ENCODE measurements around the gene ONECUT3. TPM values are rescaled to one million over a fixed set of nuclear protein-coding genes. Genes with fewer than 3 reads are reported as not detected.

The ONECUT3 gene
- total and polyA plus RNA-seq, 3 donors from 2014 or later: 0.13 to 0.39 (median 0.25) TPM

DNA sequence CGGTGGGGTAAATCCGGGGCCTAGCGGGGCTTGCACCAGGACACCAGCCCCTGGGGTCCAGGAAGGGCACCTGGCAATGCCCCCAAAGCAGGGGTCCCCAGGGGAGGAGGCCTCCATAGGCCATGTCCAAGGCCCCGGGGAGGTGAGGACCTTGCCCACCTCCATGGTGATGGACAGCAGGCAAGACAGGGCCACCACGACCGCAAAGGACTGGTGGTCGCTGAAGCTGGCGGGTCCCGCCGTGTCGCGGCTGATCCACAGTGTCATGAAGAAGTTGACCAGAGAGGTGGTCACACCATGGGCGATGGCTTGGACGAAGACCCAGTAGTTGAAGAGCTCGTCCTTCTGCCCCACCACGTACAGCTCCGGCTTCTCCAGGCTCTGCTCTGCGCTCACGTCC, 32.0 kb downstream of the ONECUT3 start:
- WGBS, 2 donors: 87 to 89% methylated on average over 10 to 17 of the region's 19 CpGs
- Histone ChIP-seq H3K4me1 (peaks cover 6% of the 10 kb centered on the region), H3K4me3 (no peak overlapping the region), H3K27me3 (no peaks in the 10 kb centered on the region), H3K27ac (no peak overlapping the region), H3K36me3 (ENCODE audit: low read depth, missing control alignments) (no peaks in the 10 kb centered on the region), H3K9me3 (no peaks in the 10 kb centered on the region)
- TF ChIP-seq, protein P1, sequence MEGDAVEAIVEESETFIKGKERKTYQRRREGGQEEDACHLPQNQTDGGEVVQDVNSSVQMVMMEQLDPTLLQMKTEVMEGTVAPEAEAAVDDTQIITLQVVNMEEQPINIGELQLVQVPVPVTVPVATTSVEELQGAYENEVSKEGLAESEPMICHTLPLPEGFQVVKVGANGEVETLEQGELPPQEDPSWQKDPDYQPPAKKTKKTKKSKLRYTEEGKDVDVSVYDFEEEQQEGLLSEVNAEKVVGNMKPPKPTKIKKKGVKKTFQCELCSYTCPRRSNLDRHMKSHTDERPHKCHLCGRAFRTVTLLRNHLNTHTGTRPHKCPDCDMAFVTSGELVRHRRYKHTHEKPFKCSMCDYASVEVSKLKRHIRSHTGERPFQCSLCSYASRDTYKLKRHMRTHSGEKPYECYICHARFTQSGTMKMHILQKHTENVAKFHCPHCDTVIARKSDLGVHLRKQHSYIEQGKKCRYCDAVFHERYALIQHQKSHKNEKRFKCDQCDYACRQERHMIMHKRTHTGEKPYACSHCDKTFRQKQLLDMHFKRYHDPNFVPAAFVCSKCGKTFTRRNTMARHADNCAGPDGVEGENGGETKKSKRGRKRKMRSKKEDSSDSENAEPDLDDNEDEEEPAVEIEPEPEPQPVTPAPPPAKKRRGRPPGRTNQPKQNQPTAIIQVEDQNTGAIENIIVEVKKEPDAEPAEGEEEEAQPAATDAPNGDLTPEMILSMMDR (IDR thresholded peaks at IDR 0.05): no peak
- no peak for TF ChIP-seq POLR2A (IDR thresholded peaks at IDR 0.05)
- DNase-seq: no peak
- intact Hi-C loops (cut with DNase I; ENCODE audit: low total_unique reads): no loop called here

DNA sequence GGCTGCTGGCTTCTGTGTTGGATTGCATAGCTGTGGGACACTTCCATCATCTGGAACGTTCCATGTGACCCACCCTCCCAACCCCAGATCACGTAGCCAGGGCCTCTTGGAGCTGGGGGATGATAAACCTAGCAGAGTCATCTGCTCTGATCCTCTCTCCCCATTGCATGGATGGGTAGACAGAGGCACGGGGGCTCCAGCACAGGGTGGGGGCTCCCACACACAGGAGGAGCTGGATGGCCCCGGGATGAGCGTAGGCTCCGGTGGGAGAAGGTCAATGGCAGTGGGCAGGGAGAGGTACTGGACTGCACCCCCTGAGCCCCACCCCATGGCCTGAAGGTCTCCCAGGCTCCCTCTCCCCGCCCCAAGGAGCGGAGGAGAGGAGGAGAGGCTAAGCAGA, 33.4 kb downstream of the ONECUT3 start:
- no peaks in the 10 kb centered on the region for H3K27me3 ChIP-seq
- WGBS, 2 donors: 77 to 95% methylated on average over 2 to 8 of the region's 8 CpGs
- TF ChIP-seq, protein P1 (IDR thresholded peaks at IDR 0.05): no peak
- TF ChIP-seq POLR2A (IDR thresholded peaks at IDR 0.05): no peak
- intact Hi-C loops (cut with DNase I; ENCODE audit: low total_unique reads): no loop called here
- no peak overlapping the region for H3K4me3 ChIP-seq
- no peaks in the 10 kb centered on the region for H3K9me3 ChIP-seq
- H3K27ac ChIP-seq: no peak overlapping the region
- H3K36me3 ChIP-seq (ENCODE audit: low read depth, missing control alignments): no peaks in the 10 kb centered on the region
- H3K4me1 ChIP-seq: peaks cover 6% of the 10 kb centered on the region
- no peak for DNase-seq

DNA sequence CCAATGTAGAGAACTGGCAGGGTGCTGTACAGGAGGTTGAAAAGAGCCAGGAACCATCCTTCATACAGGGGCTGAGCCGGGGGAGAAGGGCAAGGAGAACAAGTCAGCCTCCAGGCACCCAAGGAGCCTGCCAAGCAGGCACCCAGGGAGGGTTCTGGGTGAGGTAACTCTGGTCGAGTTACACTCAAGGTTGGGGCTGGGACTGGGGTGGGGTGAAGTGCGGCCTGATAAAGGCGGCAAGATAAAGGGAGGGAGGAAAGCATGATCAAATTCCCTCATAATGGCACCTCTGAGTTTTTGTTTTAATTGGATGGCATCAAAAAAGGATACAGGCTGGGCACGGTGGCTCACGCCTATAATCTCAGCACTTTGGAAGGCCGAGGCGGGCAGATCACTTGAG, 33.8 kb downstream of the ONECUT3 start:
- no peak for DNase-seq
- Histone ChIP-seq H3K9me3 (no peaks in the 10 kb centered on the region), H3K4me1 (peaks cover 6% of the 10 kb centered on the region), H3K27ac (no peak overlapping the region), H3K27me3 (no peaks in the 10 kb centered on the region), H3K4me3 (no peak overlapping the region), H3K36me3 (ENCODE audit: low read depth, missing control alignments) (no peaks in the 10 kb centered on the region)
- intact Hi-C loops (cut with DNase I; ENCODE audit: low total_unique reads): no loop called here
- TF ChIP-seq, protein P1 (IDR thresholded peaks at IDR 0.05): no peak
- TF ChIP-seq POLR2A (IDR thresholded peaks at IDR 0.05): no peak
- 68 to 79% methylated on average over 8 of the region's 8 CpGs for WGBS, 2 donors

DNA sequence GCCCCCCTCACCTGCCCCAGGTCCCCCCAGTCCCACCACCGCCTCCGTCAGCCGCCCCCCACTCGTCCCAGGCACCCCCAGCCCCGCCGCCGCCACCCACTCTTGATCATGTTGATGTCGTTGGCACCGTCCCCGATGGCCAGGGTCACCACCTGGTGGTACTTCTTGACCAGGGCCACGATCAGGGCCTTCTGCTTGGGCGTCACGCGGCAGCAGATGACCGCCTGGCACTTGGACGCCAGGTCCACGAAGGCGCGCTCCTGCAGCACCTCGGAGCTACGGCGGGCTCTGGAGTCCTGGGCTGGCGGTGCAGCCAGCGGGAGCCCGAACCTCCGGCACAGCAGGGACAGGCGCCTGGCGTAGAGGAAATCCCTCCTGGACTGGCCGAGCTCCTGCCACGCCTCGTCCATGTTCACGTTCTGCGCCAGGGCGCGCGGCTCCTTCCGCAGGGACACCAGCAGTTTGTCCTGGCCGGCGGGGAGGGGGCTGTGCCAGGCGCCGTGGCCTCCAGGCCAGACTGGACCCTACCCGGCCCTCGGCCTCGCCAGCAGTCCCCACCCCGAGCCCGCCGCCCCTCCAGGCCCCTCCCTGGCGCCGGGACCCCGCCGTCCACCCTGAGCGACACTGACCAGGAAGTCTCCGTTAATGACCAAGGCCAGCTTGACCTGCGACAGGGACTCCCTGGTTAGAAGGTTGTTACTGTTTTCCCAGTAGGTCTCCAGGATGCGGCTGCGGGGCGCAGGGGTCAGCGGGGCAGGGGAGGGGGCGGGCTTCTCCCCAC, 36.1 kb downstream of the ONECUT3 start:
- Histone ChIP-seq H3K36me3 (ENCODE audit: low read depth, missing control alignments) (no peaks in the 10 kb centered on the region), H3K9me3 (no peaks in the 10 kb centered on the region), H3K4me1 (peaks cover 6% of the 10 kb centered on the region), H3K27ac (no peak overlapping the region), H3K4me3 (peak overlapping the region in 1 of 2 donors; percentile 36), H3K27me3 (no peaks in the 10 kb centered on the region)
- DNase-seq: no peak
- WGBS, 2 donors: 6 to 10% methylated on average over 15 to 39 of the region's 59 CpGs
- intact Hi-C loops (cut with DNase I; ENCODE audit: low total_unique reads): no loop called here
- TF ChIP-seq, protein P1 (IDR thresholded peaks at IDR 0.05): no peak
- no peak for TF ChIP-seq POLR2A (IDR thresholded peaks at IDR 0.05)
